PC-3 (cell line): ENCODE data around the gene ABCC11.

Source experiments
- CTCF ChIP-seq: fragments of 300-600 bp; sonication (generic); conservative IDR thresholded peaks from 2 replicates; pipeline ENCODE4 v1.5.1; 2017; ENCODE audit warnings: antibody characterized with exemption, low read depth, mild to moderate bottlenecking, low read length
- EZH2phosphoT487 ChIP-seq: fragments of 300-600 bp; sonication (generic); IDR thresholded peaks from 2 replicates; pipeline ENCODE4 v1.6.1; 2018; ENCODE audit warnings: mild to moderate bottlenecking, antibody characterized with exemption, low read length, borderline replicate concordance

- TF ChIP-seq CTCF (no peak), EZH2phosphoT487 (no peak)
Observed at GRCh38 chr16:48121276-48121675, 126.1 kb downstream of the ABCC11 start.
